HCT116 (cell line): ENCODE measurements around the gene FOXP1. TPM values are rescaled to one million over a fixed set of nuclear protein-coding genes. Genes with fewer than 3 reads are reported as not detected.

Experiments used
- ATAC-seq: fragments of 200-7000 bp; cut with Tn5 transposase; 2 replicates; pipeline ENCODE4 v1.9.1; 2020; ENCODE audit warnings: mild to moderate bottlenecking, moderate library complexity
- BruUV-seq: library from RNA; stranded (reverse); fragments of 400-500 nt; replicated peaks from 2 replicates; lab custom pipeline; 2021; lab: Mats Ljungman, UMichigan
- CTCF ChIA-PET: fragments of 300-600 bp; sonication (Branson Sonifier 250); formaldehyde crosslinking; loops from one replicate; lab custom pipeline; 2021; ENCODE audit warnings: antibody characterized with exemption; lab: Charles Lee
- POLR2A ChIA-PET: fragments of 300-600, 350-600 bp; sonication (Branson Sonifier 250); formaldehyde crosslinking; loops from one replicate; lab custom pipeline; 2021; ENCODE audit warnings: antibody characterized with exemption; lab: Charles Lee
- RAD21 ChIA-PET, 2 experiments: fragments of 300-600 bp; sonication (Branson Sonifier 250); formaldehyde crosslinking; loops; one replicate each; lab custom pipeline; 2023; ENCODE audit warnings: low total read pairs in 2 of 2; ENCODE audit not compliant: uncharacterized antibody in 2 of 2, unreplicated experiment in 2 of 2, low non-redundant PET in 1 of 2; lab: Charles Lee
- DNase-seq: peaks from one replicate; pipeline ENCODE4 v3.0.0-alpha.2; 2010; ENCODE audit warnings: low read depth, low spot score
- H2AFZ ChIP-seq: fragments of 200-600 bp; shearing (Covaris generic), sonication (generic); 2 replicates; pipeline ENCODE4 v1.6.1; 2017; ENCODE audit warnings: low read depth, mixed run types, mixed read lengths, antibody characterized with exemption, low read length; ENCODE audit not compliant: poor library complexity, severe bottlenecking
- H3K27ac ChIP-seq: 2 replicates; pipeline ENCODE4 v1.5.1; 2012; ENCODE audit warnings: low read depth, low read length
- H3K27me3 ChIP-seq: fragments of 200-600 bp; sonication (generic); 2 replicates; pipeline ENCODE4 v1.6.1; 2016; ENCODE audit warnings: mixed run types, low read length, mixed read lengths; ENCODE audit not compliant: insufficient read depth
- H3K36me3 ChIP-seq, 2 experiments: fragments of 200-500 bp in 1 of 2; fragments of 200-600 bp in 1 of 2; sonication (Bioruptor generic) in 1 of 2; sonication (generic) in 1 of 2; 2 replicates each; pipeline versions ENCODE4 v1.5.1 to v1.6.1; 2014 to 2016; ENCODE audit warnings: low read length in 2 of 2, inconsistent platforms in 1 of 2, mixed read lengths in 1 of 2, mixed run types in 1 of 2; ENCODE audit not compliant: insufficient read depth in 2 of 2, control insufficient read depth in 1 of 2
- H3K4me1 ChIP-seq, 2 experiments: fragments of 200-600 bp in 1 of 2; sonication (generic) in 1 of 2; 2 replicates each; pipeline versions ENCODE4 v1.5.1 to v1.6.1; 2012 to 2017; ENCODE audit warnings: low read length in 2 of 2, inconsistent platforms in 1 of 2, mild to moderate bottlenecking in 1 of 2, mixed read lengths in 1 of 2, mixed run types in 1 of 2, moderate library complexity in 1 of 2; ENCODE audit not compliant: insufficient read depth in 2 of 2, control insufficient read depth in 1 of 2
- H3K4me2 ChIP-seq: fragments of 200-600 bp; sonication (generic); 2 replicates; pipeline ENCODE4 v1.6.1; 2017; ENCODE audit warnings: mixed run types, low read length, mixed read lengths
- H3K4me3 ChIP-seq, 2 experiments: fragments of 200-600 bp in 1 of 2; sonication (generic) in 1 of 2; replicated peaks in 1 of 2; 2 replicates each; pipeline ENCODE4 v1.5.1; 2011 to 2016; ENCODE audit warnings: low read length in 2 of 2, control low read depth in 1 of 2, low read depth in 1 of 2, mild to moderate bottlenecking in 1 of 2, mixed read lengths in 1 of 2, mixed run types in 1 of 2
- H3K79me2 ChIP-seq: fragments of 200-600 bp; sonication (generic); 2 replicates; pipeline ENCODE4 v1.6.1; 2017; ENCODE audit warnings: mild to moderate bottlenecking, mixed run types, low read length, moderate library complexity, mixed read lengths; ENCODE audit not compliant: insufficient read depth
- H3K9ac ChIP-seq: fragments of 200-600 bp; sonication (generic); 2 replicates; pipeline ENCODE4 v1.6.1; 2016; ENCODE audit warnings: low read length, mixed read lengths
- H3K9me2 ChIP-seq: fragments of 200-600 bp; sonication (generic), shearing (Covaris generic); 2 replicates; pipeline ENCODE4 v1.6.1; 2017; ENCODE audit warnings: mixed run types, mild to moderate bottlenecking, moderate library complexity; ENCODE audit not compliant: insufficient read depth
- H3K9me3 ChIP-seq, 2 experiments: fragments of 200-500 bp in 1 of 2; fragments of 200-600 bp in 1 of 2; sonication (Bioruptor generic) in 1 of 2; sonication (generic) in 1 of 2; 2 replicates each; pipeline ENCODE4 v1.6.1; 2014 to 2017; ENCODE audit warnings: low read length in 2 of 2, mixed read lengths in 2 of 2, inconsistent platforms in 1 of 2, low read depth in 1 of 2, mild to moderate bottlenecking in 1 of 2, mixed run types in 1 of 2, moderate library complexity in 1 of 2; ENCODE audit not compliant: control insufficient read depth in 1 of 2, insufficient read depth in 1 of 2
- H4K20me1 ChIP-seq: fragments of 200-600 bp; sonication (generic), shearing (Covaris generic); 2 replicates; pipeline ENCODE4 v1.6.1; 2017; ENCODE audit warnings: mixed run types, mild to moderate bottlenecking, moderate library complexity; ENCODE audit not compliant: insufficient read depth
- ATF3 ChIP-seq: IDR thresholded peaks from 2 replicates; pipeline ENCODE4 v1.6.1; 2012
- CBX3 ChIP-seq: IDR thresholded peaks from 2 replicates; pipeline ENCODE4 v1.6.1; 2012; ENCODE audit warnings: low read depth
- CEBPB ChIP-seq: IDR thresholded peaks from 2 replicates; pipeline ENCODE4 v1.6.1; 2012; ENCODE audit warnings: low read depth
- CTCF ChIP-seq, 3 experiments: fragments of 200-600 bp in 1 of 3; sonication (generic) in 1 of 3; IDR thresholded peaks in 2 of 3; conservative IDR thresholded peaks in 1 of 3; 2 replicates each; pipeline ENCODE4 v1.5.1; 2012 to 2017; ENCODE audit warnings: low read depth in 2 of 3, low read length in 2 of 3, antibody characterized with exemption in 1 of 3, borderline replicate concordance in 1 of 3, control low read depth in 1 of 3, mild to moderate bottlenecking in 1 of 3, mixed read lengths in 1 of 3, mixed run types in 1 of 3, moderate library complexity in 1 of 3; ENCODE audit not compliant: insufficient read depth in 1 of 3
- EGR1 ChIP-seq: IDR thresholded peaks from 2 replicates; pipeline ENCODE4 v1.6.1; 2012; ENCODE audit warnings: low read depth
- ELF1 ChIP-seq: IDR thresholded peaks from 2 replicates; pipeline ENCODE4 v1.6.1; 2012; ENCODE audit warnings: low read depth, borderline replicate concordance
- EZH2 ChIP-seq: fragments of 200-600 bp; sonication (generic); IDR thresholded peaks from 2 replicates; pipeline ENCODE4 v1.6.1; 2017; ENCODE audit warnings: antibody characterized with exemption, mixed run types
- EZH2phosphoT487 ChIP-seq: fragments of 200-600 bp; IDR thresholded peaks from 2 replicates; pipeline ENCODE4 v1.6.1; 2018; ENCODE audit warnings: antibody characterized with exemption, borderline replicate concordance
- FOSL1 ChIP-seq: IDR thresholded peaks from 2 replicates; pipeline ENCODE4 v1.6.1; 2012; ENCODE audit warnings: low read depth
- MAX ChIP-seq: IDR thresholded peaks from 2 replicates; pipeline ENCODE4 v1.6.1; 2012
- POLR2A ChIP-seq: IDR thresholded peaks from 2 replicates; pipeline ENCODE4 v1.7.0; 2011; ENCODE audit warnings: borderline replicate concordance; ENCODE audit not compliant: insufficient read depth, insufficient read length; ENCODE audit errors: extremely low read depth
- POLR2AphosphoS5 ChIP-seq: IDR thresholded peaks from 2 replicates; pipeline ENCODE4 v1.6.1; 2011; ENCODE audit warnings: mild to moderate bottlenecking, low read depth, low read length, moderate library complexity
- REST ChIP-seq: IDR thresholded peaks from 2 replicates; pipeline ENCODE4 v1.6.1; 2012; ENCODE audit warnings: low read depth
- SIN3A ChIP-seq: IDR thresholded peaks from 2 replicates; pipeline ENCODE4 v1.6.1; 2012; ENCODE audit warnings: low read depth
- SP1 ChIP-seq: IDR thresholded peaks from 2 replicates; pipeline ENCODE4 v1.6.1; 2012; ENCODE audit warnings: low read depth
- SRF ChIP-seq: IDR thresholded peaks from 2 replicates; pipeline ENCODE4 v1.6.1; 2012; ENCODE audit warnings: low read depth
- TCF7L2 ChIP-seq: IDR thresholded peaks from 2 replicates; pipeline ENCODE4 v1.7.0; 2011; ENCODE audit warnings: borderline replicate concordance, inconsistent platforms; ENCODE audit not compliant: insufficient read depth, insufficient read length; ENCODE audit errors: extremely low read depth
- YY1 ChIP-seq: IDR thresholded peaks from 2 replicates; pipeline ENCODE4 v1.6.1; 2011; ENCODE audit warnings: low read length, low read depth, moderate library complexity, mild to moderate bottlenecking; ENCODE audit not compliant: insufficient replicate concordance; ENCODE audit errors: extremely low read depth
- ZNF274 ChIP-seq: fragments of 200-500 bp; sonication (Bioruptor generic); IDR thresholded peaks from 2 replicates; pipeline ENCODE4 v1.6.1; 2014; ENCODE audit warnings: mild to moderate bottlenecking, low read depth, low read length, inconsistent platforms
- intact Hi-C: fragments of 100-400 bp; cut with micrococcal nuclease; formaldehyde crosslinking; loops from 2 replicates; pipeline ENCODE4 v1.10.0; 2022
- total RNA-seq: library from RNA; stranded (reverse); gene quantifications from one replicate; pipeline ENCODE4 v1.2.1, GENCODE V29; 2021; ENCODE audit not compliant: unreplicated experiment
- TF ChIP-seq, protein P1 (sequence below): IDR thresholded peaks from 2 replicates; pipeline ENCODE4 v1.6.1; 2011; ENCODE audit warnings: mild to moderate bottlenecking, low read length, moderate library complexity; ENCODE audit not compliant: insufficient replicate concordance; ENCODE audit errors: extremely low read depth

The FOXP1 gene
- total RNA-seq, 1 experiment from 2014 or later: 11.4 TPM

DNA sequence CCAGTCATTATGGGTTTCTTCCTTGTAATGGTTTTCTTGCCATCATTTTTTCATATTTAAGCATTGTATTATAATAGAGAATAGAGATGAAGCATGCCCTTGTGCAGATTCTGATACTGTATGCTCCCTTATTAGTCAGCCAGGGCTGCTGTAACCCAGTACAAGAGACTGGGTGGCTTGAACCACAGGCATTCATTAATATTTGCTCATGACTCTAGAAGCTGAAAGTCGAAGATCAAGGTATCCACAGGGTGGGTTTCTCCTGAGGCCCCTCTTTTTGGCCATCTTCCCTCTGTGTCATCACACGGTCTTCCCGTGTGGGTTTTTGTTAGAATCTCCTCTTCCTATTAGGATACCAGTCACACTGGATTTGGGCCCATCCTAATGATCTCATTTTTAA, 74.5 kb downstream of the FOXP1 start:
- Histone ChIP-seq H2AFZ (no peak overlapping the region), H3K27me3 (no peaks in the 10 kb centered on the region), H3K27ac (no peak overlapping the region), H3K4me3 (no peak overlapping the region), H3K79me2 (no peaks in the 10 kb centered on the region), H3K9me3 (no peaks in the 10 kb centered on the region), H3K9ac (no peak overlapping the region), H3K4me1 (peaks cover 5 to 11% of the 10 kb centered on the region in 2 experiments; a peak in 3 of 4 replicates), H3K4me2 (no peak overlapping the region), H3K36me3 (no peaks in the 10 kb centered on the region), H4K20me1 (no peaks in the 10 kb centered on the region)
- POLR2A ChIA-PET: interaction anchor here (0.6 kb wide), 1 partner anchor 33 kb away, joined by 3 read pairs; no protein-coding TSS in a partner anchor
- DNase-seq (no peak), ATAC-seq (no peak)
- intact Hi-C loops: no loop called here
- CTCF ChIA-PET: no interaction called here
- TF ChIP-seq MAX (no peak), EZH2 (no peak), SIN3A (no peak), ATF3 (no peak), EZH2phosphoT487 (no peak), POLR2A (no peak), CEBPB (no peak), FOSL1 (no peak), TCF7L2 (no peak), ELF1 (no peak), CBX3 (no peak), CTCF (IDR thresholded peaks at IDR 0.05 in 2 of 3, conservative IDR thresholded peaks at IDR 0.05 in 1 of 3; ENCODE audit: borderline replicate concordance in 1 of 3, insufficient read depth in 1 of 3, low read depth in 2 of 3, low read length in 2 of 3) (no peak), ZNF274 (no peak), POLR2AphosphoS5 (no peak), SP1 (no peak), YY1 (no peak), EGR1 (no peak), REST (no peak), SRF (no peak)
- TF ChIP-seq, protein P1, sequence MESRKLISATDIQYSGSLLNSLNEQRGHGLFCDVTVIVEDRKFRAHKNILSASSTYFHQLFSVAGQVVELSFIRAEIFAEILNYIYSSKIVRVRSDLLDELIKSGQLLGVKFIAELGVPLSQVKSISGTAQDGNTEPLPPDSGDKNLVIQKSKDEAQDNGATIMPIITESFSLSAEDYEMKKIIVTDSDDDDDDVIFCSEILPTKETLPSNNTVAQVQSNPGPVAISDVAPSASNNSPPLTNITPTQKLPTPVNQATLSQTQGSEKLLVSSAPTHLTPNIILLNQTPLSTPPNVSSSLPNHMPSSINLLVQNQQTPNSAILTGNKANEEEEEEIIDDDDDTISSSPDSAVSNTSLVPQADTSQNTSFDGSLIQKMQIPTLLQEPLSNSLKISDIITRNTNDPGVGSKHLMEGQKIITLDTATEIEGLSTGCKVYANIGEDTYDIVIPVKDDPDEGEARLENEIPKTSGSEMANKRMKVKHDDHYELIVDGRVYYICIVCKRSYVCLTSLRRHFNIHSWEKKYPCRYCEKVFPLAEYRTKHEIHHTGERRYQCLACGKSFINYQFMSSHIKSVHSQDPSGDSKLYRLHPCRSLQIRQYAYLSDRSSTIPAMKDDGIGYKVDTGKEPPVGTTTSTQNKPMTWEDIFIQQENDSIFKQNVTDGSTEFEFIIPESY: no peak
- TF ChIP-seq, all 23 proteins: peak for 0
- RAD21 ChIA-PET: no interaction called here
- no peaks in the 10 kb centered on the region for H3K9me2 ChIP-seq
- no TSS peak for BruUV-seq
